HUES48 (cell line): ENCODE measurements around the gene RDH13.

Source experiments
- H3K27ac ChIP-seq: one replicate; pipeline ENCODE4 v1.7.0; 2013; ENCODE audit warnings: low read depth, low read length, inconsistent platforms
- H3K27me3 ChIP-seq: 2 replicates; pipeline ENCODE4 v1.6.1; 2013; ENCODE audit warnings: mild to moderate bottlenecking, low read length; ENCODE audit not compliant: control insufficient read depth, insufficient read depth
- H3K36me3 ChIP-seq: 2 replicates; pipeline ENCODE4 v1.6.1; 2013; ENCODE audit warnings: low read length; ENCODE audit not compliant: control insufficient read depth, insufficient read depth
- H3K4me1 ChIP-seq: 2 replicates; pipeline ENCODE4 v1.6.1; 2013; ENCODE audit warnings: mild to moderate bottlenecking, low read length; ENCODE audit not compliant: control insufficient read depth, insufficient read depth
- H3K4me3 ChIP-seq: 2 replicates; pipeline ENCODE4 v1.5.1; 2013; ENCODE audit warnings: mild to moderate bottlenecking, low read depth, low read length
- H3K9ac ChIP-seq: 2 replicates; pipeline ENCODE4 v1.6.1; 2013; ENCODE audit warnings: mild to moderate bottlenecking, low read depth, low read length, moderate library complexity
- H3K9me3 ChIP-seq: 2 replicates; pipeline ENCODE4 v1.6.1; 2013; ENCODE audit warnings: low read length; ENCODE audit not compliant: control insufficient read depth, insufficient read depth

The RDH13 gene

DNA sequence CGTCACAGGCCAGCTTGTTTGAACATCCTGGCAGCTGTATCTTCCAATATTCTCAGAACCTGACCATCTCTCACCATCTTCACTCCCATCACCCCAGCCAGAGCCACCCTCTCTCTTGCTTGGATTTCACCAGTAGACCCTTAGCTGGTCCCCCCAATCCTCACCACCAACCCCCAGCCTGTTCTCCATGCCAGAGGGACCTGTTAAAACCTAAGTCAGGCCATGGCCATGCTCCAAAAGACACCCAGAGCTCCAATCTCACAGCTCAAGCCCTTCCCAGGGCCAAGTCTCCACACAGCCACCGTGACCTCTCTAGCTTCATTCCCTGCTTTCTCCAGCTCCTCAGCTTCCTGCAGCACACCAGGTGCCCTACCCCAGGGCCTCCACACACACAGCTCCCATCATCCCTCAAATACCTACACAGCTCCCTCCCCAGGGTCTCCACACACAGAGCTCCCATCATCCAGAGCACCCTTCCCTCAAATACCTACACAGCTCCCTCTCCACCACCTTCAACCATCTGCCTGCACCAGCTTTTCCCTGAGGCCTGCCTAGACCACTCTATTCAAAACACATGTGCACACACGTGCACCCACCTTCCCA is 26.5 kb upstream of the RDH13 start:
- peaks cover 17% of the 10 kb centered on the region for H3K27me3 ChIP-seq
- H3K27ac ChIP-seq, result no peak overlapping the region
- H3K9ac ChIP-seq, result no peak overlapping the region
- no peak overlapping the region for H3K4me3 ChIP-seq
- H3K9me3 ChIP-seq, result no peaks in the 10 kb centered on the region
- peaks cover 29% of the 10 kb centered on the region for H3K4me1 ChIP-seq
- peaks cover 12% of the 10 kb centered on the region for H3K36me3 ChIP-seq

DNA sequence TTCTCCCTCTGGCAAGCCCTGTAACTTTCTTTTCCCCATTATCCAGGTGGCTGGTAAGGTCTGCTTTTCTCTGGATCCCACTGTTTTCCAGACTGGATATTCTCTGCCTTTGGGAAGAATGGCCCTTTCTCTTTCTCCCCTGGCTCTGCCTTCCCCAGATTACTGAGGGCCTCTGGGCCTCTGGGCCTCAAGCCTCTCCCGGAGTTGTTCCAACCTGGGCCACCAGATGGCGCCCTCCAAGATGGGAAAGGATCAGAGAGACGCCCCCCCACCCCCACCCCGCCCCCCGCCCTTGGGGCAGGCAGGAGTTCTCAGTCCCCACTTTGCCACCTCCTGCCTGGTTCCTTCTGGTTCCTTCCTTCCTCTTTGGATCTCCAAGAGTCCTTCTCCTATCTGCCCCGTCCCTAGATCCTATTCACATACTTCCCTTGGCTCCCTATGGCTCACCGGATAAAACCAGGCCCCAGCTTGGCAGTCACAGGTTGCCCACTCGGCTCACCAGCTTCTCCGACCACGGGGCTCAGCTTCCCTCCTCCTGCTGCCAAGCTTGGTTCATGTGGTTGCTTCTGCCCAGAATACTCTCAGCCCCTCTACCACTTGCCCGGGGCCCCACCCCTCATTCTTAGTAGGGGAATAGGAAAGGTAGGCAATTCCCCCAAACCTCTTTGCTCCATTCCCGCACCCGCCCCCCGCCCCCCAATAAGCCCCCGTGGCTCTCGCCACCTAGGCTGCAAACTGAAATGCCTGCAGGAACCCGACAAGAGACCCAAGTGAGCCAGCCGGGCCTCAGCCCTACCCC is 25.8 kb upstream of the RDH13 start:
- Histone ChIP-seq H3K9me3 (no peaks in the 10 kb centered on the region), H3K27ac (no peak overlapping the region), H3K36me3 (peaks cover 12% of the 10 kb centered on the region), H3K4me3 (no peak overlapping the region), H3K4me1 (peaks cover 27% of the 10 kb centered on the region), H3K27me3 (peaks cover 22% of the 10 kb centered on the region), H3K9ac (no peak overlapping the region)

DNA sequence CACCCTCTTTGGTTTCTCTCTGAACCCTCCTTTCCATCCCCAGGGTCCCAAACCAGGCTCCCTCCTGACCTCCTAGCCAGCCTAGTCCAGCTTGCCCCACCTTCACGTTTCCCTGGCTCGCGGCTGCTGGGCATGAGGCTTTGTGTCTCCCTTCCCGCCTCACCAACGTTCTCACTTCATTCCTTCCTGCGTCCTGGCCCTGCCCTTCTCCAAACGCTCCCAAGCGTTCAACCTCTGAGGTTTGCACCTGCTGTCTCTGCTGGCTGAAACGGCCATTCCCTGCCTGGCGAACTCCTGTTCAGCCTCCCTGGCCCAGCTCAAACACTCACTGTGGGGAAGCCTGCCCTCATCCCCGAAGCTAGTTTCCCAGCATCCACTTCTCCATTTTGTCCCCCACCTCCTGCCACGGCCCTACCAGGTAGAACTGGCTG is 25.1 kb upstream of the RDH13 start:
- H3K27me3 ChIP-seq, result peaks cover 22% of the 10 kb centered on the region
- H3K4me1 ChIP-seq, result peaks cover 27% of the 10 kb centered on the region
- H3K4me3 ChIP-seq, result peak overlapping the region; percentile 71; the same call in 1 of the 2 replicates
- H3K36me3 ChIP-seq, result peaks cover 12% of the 10 kb centered on the region
- H3K27ac ChIP-seq, result no peak overlapping the region
- H3K9ac ChIP-seq, result no peak overlapping the region
- H3K9me3 ChIP-seq, result no peaks in the 10 kb centered on the region

DNA sequence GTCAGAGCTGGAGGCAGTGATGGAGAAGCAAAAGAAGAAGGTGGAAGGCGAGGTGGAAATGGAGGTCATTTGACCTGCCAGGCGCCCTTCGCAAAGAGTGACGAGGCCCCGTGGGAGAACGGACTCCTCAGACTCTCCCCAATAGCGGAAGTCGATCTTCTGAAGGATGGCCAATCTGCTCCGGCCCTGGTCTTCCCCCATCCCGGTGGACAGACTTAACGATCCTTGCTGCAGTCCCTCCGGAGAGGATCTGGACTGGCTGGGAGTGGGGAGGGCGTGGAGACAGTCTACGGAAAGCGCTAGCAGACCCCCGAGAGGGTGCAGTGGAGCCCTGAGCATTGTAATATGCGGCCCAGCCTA is 24.6 kb upstream of the RDH13 start:
- H3K36me3 ChIP-seq, result peaks cover 12% of the 10 kb centered on the region
- H3K4me3 ChIP-seq, result peak overlapping the region; percentile 71
- no peaks in the 10 kb centered on the region for H3K9me3 ChIP-seq
- H3K4me1 ChIP-seq, result peaks cover 24% of the 10 kb centered on the region
- H3K9ac ChIP-seq, result no peak overlapping the region
- H3K27me3 ChIP-seq, result peaks cover 22% of the 10 kb centered on the region
- H3K27ac ChIP-seq, result no peak overlapping the region

DNA sequence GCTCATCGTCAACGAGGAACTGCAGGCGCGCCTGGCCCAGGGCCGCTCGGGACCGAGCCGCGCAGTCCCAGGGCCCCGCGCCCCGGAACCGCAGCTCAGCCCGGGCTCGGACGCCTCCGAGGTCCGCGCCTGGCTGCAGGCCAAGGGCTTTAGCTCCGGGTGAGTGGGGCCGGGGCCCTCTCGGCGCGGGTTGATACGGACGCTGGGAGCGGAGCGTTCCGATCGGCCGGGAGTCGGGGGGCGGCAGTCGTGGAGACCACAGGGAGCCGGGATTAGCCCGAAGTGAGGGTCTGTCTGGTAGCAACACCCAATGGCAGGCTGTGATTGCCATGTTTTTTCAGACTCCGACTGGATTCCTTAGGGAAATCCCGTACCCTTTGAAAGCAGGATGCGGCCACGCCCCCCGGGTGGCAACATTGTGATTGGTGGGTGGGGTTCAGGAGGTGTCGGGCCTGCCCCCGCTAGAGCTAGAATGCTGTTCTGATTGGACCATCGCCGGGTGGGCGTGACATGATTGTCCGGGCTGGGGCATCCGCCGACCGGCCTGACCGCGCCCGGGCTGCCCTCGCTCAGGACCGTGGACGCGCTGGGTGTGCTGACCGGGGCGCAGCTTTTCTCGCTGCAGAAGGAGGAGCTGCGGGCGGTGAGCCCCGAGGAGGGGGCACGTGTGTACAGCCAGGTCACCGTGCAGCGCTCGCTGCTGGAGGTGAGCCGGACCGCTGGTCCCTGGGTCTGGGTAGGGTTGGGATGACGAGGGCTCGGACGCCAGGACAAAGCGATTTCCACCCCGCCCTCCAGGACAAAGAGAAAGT is 24.0 kb upstream of the RDH13 start:
- Histone ChIP-seq H3K27ac (peak overlapping the region; percentile 67), H3K27me3 (peaks cover 22% of the 10 kb centered on the region), H3K4me3 (peak overlapping the region; percentile 71), H3K9ac (no peak overlapping the region; the same call in 1 of the 2 replicates), H3K4me1 (peaks cover 24% of the 10 kb centered on the region), H3K9me3 (no peaks in the 10 kb centered on the region), H3K36me3 (peaks cover 12% of the 10 kb centered on the region)

DNA sequence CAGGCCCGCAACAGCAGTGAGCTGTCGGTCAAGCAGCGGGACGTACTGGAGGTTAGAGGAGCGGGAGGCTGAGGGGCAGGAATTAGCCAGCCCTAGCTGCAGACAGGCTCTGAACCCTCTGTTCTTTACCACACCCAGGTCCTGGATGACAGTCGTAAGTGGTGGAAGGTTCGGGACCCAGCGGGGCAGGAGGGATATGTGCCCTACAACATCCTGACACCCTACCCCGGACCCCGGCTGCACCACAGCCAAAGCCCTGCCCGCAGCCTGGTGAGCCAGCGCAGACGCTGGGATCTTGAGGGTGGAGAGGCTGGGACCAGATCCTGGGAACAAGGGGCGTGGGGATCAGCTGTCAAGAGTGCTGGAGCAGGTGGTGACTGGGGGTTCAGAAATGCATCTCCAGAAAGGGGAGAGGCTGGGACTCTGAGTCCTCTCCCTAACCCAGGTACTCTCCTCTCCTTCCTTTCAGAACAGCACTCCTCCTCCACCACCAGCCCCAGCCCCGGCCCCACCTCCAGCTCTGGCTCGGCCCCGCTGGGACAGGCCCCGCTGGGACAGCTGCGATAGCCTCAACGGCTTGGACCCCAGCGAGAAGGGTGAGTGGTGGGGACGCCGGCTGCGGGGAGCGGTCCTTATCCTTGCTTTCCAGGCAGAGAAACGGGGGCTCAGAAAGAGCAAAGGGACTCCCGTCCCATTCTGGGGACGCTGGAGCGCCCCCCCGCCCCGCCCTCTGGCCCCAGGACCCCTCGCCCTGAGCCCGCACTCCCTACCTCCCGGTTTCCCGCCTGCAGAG is 23.2 kb upstream of the RDH13 start:
- Histone ChIP-seq H3K9ac (no peak overlapping the region), H3K4me1 (peaks cover 21% of the 10 kb centered on the region), H3K36me3 (peaks cover 6% of the 10 kb centered on the region), H3K9me3 (no peaks in the 10 kb centered on the region), H3K4me3 (peak overlapping the region; percentile 71), H3K27me3 (peaks cover 25% of the 10 kb centered on the region), H3K27ac (peak overlapping the region; percentile 67)

DNA sequence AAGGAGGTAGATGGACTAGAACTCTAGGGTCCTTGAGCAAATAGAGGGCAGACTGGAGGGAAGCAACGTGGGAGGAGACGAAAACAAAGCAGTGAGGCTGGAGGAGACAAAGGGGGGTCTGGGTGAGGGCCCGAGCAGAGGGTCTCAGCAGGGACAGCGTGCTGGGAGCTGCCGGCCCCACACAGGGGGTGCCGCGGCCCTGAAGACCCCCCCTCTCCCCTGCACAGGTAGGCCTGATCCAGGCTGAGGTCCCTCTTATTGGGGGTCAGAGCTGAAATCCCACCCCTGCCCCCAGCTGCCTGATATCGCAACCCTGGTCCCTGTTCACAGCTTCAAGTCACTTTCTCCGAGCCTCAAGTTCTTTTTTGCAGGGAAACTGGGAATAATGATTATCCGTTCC is 21.5 kb upstream of the RDH13 start:
- H3K9me3 ChIP-seq, result no peaks in the 10 kb centered on the region
- H3K4me1 ChIP-seq, result peaks cover 28% of the 10 kb centered on the region
- no peaks in the 10 kb centered on the region for H3K36me3 ChIP-seq
- no peak overlapping the region for H3K9ac ChIP-seq
- no peak overlapping the region for H3K4me3 ChIP-seq
- no peak overlapping the region for H3K27ac ChIP-seq
- peaks cover 30% of the 10 kb centered on the region for H3K27me3 ChIP-seq

DNA sequence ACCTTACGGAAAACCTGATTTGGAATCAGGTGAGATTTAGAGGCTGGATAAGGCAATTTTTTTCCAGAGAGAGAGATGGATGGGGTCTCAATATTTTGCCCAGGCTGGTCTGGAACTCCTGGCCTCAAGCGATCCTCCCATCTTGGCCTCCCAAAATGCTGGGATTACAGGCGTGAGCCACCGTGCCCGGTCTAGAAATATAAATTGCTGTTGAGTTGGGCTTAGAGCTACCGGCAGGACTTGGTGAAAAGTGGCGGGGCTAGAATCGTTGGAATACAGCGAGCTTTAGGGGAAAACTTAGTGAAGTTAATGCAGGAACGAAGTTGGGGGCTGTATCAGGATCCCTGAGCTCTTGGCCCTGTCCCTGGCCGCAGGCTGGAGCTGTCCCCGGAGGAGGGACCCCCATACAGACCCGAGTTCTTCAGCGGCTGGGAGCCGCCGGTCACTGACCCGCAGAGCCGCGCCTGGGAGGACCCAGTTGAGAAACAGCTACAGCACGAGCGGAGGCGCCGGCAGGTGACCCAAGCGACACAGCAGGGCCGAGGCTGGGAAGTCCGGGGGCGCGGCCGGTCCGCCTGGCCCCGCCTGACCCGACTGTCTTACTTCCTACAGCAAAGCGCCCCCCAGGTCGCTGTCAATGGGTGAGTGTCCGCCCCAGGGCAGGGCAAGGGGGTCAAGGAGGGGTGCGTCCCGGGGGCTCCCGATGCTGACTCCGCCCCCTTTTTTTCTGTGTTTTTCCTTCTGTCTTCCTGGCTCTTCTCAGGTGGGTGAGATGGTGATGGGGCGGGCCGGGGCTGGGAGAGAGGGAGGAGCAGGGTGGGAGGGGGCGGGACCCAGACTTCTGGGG is 20.3 kb upstream of the RDH13 start:
- Histone ChIP-seq H3K9me3 (no peaks in the 10 kb centered on the region), H3K27ac (no peak overlapping the region), H3K9ac (no peak overlapping the region), H3K4me1 (peaks cover 23% of the 10 kb centered on the region; the same call in 1 of the 2 replicates), H3K4me3 (no peak overlapping the region), H3K27me3 (peaks cover 36% of the 10 kb centered on the region), H3K36me3 (no peaks in the 10 kb centered on the region)

DNA sequence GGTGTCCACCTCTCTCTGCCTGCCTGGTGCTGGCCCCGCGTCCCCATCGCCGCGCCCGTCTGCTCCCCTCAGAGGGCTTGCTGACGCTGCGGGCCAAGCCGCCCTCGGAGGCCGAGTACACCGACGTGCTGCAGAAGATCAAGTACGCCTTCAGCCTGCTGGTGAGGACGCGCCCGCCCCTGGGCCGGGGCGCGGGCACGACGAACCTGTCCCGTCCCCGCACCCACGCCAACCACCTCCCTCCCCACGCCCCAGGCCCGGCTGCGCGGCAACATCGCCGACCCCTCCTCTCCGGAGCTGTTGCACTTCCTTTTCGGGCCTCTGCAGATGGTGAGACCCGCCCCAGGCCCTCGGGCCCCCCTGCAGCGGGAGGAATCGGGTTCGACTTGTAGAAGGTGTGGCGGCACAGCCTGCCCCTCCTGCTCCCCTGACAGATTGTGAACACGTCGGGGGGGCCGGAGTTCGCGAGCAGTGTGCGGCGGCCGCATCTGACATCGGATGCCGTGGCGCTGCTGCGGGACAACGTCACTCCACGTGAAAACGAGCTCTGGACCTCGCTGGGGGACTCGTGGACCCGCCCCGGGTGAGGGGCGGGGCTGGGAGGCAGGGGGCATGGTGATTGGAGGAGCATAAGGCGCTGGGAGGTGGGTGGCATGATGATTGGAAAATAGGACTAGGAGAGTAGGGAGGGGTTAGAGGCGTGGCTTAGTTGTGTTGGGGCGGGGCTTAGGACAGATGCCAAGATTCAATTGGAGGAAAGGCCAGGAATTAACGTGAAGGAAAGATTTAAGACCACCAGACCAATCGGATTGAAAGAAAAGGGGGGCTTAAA is 19.3 kb upstream of the RDH13 start:
- no peak overlapping the region; the same call in 1 of the 2 replicates for H3K9ac ChIP-seq
- peaks cover 37% of the 10 kb centered on the region for H3K27me3 ChIP-seq
- peak overlapping the region; percentile 88 for H3K4me3 ChIP-seq

More for the DNA sequence above, 19.3 kb upstream of the RDH13 start:
- H3K4me1 ChIP-seq, result peaks cover 14% of the 10 kb centered on the region; the same call in 1 of the 2 replicates
- no peaks in the 10 kb centered on the region for H3K36me3 ChIP-seq
- no peaks in the 10 kb centered on the region for H3K9me3 ChIP-seq
- no peak overlapping the region for H3K27ac ChIP-seq
